HG03439 (cell line): ENCODE measurements around the gene NELL1.

Experiments
- ATAC-seq: cut with Tn5 transposase; IDR thresholded peaks from one replicate; pipeline ENCODE4 v1.9.1; 2021; ENCODE audit warnings: mild to moderate bottlenecking, moderate library complexity; ENCODE audit not compliant: unreplicated experiment

The NELL1 gene

DNA sequence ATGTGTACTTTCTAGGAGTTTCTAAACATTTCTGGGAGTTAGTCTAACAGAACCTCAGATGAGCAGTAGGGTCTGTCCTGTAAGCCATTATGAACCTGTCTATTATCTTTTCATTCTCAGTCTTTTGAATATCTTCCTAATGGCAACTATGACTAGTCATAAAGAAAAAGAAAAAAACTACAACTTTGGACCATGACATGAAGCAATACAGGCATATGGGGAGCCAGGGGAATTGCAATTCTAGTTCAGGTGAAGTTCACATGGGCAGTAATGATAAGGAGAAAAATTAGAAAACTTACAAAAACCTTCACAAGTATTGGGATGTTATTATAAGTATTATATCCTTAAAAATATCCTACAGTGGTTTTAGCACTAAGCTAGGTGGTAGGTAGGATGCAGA, 874.5 kb downstream of the NELL1 start:
- ATAC-seq: no peak

DNA sequence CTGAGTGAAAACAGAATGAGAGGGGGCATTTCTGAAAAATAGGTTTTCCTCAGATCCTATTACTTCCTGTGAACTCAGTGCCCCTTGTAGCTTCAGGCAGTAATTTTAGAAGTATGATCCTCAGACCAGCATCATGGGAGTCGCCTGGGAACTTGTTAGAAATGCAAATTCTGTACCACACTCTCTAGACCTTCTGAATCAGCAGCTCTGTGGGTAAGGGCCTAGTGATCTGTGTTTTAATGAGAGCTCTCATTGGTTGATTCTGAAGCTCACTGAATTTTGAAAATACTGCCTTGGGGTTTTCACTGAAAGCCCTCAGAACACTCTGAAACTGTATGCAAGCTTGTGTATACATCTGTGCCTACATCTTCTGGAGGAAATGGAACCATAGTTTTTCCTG, 876.3 kb downstream of the NELL1 start:
- ATAC-seq: no peak

DNA sequence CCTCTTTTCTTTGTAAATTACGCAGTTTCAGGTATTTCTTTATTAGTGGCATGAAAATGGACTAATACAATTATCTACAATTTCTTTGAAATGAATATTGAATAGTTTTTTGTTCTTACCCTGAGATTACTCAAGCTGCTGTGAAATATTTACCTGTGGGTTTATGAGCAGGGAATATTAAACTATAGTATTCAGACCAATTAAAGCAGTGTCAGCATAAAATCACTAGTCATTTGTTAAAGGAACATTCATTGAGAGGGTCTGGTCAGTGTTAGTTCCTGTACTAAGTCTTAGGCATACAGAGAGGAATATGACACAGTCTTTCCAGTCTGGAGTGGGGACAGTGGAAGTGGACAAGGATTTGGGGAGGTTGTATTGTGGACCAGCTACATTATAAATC, 877.3 kb downstream of the NELL1 start:
- ATAC-seq: no peak

DNA sequence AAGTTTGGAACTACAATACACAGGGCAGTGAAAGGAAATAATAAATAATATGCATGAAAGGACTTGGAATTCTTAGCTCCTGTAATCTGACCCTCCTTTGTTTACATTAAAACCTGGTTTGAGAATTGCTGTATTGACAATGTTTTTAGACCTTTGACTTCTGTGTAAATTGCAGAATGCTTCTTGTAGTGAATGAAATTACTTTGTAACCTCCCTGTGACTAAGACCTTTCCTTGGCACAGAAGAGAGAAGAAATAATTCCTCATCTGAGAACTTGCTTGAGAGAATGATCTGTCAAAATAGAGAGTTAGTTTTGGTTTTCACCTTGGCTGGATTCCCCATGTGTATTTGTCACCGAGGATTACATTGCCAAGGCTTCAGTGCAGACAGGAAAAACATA, 883.5 kb downstream of the NELL1 start:
- ATAC-seq: no peak

DNA sequence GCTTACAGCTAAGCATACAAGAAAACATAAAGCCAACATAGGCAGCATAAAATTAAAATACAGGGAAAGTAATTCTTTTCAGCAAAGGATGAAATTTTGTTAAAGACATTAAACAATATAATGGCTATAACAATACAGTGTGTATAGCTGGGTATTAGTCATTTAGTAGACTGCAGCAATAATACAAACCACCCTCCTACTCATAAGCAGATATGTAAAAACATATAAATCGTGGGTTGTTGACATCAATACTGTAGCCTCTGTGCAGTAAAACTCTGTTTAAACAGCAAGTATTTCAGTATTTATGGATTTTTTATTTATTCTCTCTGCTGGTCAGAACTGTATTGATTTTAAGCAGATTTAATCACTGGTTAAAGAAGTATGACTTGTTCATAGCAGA, 884.4 kb downstream of the NELL1 start:
- no peak for ATAC-seq

DNA sequence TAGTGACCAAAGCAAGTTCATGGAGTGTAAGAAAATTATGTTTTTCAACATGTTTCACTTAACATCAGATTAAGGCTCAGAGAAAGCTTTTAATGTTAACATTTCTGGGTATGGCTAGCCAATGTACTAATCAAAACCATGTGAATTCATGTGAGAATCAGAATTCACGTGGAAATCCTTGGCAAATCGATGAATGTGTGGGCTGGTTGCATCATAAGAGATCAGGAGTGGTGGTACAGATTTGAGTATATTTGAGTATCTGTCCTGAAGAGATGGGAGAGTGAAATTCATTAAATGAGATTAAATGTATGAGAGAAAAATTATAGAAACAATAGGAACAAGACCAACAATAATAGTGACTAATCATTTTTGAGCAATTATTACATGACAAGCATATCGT, 884.9 kb downstream of the NELL1 start:
- ATAC-seq: no peak

DNA sequence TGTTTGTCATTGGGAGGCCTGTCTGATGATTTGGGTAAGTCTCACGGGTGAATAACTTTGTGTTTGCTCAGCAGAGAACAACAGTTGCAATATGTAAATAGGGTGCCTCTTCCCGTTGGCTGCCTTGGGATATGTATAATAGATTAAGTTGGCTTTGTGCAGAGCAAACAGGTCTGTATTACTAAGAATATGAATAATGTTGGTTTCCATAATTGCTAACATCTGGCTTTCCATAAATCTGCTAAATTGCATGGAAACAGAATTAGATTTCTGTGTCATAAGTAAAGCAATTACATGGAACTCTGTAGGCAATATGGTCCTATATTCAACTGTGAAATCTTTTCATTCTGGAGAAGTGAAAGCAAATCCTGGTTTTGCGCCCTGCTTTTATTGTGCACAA, 887.5 kb downstream of the NELL1 start:
- ATAC-seq: no peak

DNA sequence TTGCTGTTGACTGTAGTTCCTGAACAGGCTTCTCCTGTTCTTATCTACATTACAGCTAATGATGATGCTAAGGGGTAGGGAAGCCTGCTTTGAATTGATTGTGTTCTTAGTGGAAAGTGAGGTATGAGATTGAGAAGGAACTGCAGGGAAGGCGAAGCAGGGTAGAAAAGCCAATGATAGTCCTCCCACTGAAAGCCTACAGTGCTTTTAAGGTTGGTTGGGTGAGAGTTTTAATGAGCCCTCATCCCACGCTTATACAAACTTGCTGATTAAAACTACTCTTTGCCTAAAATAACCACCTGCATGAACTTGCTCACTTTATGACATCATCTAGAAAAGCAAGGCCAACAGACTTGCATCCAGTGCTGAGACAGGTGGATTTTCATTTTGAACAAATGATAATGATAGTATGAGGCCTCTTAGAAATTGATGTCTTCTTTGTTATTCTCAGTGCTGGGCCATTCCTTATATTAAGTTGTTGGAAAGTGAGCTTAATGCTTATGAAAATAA, 891.1 kb downstream of the NELL1 start:
- ATAC-seq: no peak

DNA sequence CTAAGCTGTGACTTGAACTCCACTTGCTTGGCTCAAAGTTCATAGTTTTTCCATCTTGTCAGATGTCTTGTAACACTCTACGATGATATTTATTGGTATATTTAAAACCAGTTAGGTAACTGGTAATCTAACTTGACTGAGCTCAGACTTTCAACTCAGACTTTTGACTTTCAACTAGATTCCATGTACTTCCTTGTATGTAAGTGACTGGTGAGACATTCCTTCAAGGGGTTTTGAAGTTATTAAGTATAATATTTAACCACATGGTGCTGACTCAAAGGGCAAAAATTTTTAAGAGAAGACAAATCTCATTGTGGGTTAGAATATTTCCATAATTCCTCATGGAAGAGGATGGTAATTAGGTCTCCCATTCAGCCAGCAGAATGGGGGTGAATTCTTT, 892.2 kb downstream of the NELL1 start:
- ATAC-seq: no peak

DNA sequence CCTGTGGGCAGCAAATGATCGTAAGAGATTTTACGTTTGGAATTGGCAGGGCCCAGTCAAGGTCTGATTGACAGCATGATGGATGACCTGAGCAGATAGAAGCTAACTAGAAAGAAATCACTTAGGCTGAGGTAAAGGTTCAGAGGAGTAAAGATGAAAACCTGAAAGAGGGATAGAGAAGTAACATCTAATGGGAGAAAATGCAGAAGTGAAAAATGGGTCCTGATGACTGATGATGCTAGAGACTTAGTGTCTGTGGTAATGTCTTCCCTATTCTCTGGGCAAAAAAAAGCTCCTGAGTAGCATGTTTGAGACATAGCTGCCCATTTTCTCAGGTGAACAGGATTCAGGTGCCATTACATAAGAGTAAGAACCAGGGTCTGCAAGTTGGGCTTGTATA, 894.7 kb downstream of the NELL1 start:
- no peak for ATAC-seq

DNA sequence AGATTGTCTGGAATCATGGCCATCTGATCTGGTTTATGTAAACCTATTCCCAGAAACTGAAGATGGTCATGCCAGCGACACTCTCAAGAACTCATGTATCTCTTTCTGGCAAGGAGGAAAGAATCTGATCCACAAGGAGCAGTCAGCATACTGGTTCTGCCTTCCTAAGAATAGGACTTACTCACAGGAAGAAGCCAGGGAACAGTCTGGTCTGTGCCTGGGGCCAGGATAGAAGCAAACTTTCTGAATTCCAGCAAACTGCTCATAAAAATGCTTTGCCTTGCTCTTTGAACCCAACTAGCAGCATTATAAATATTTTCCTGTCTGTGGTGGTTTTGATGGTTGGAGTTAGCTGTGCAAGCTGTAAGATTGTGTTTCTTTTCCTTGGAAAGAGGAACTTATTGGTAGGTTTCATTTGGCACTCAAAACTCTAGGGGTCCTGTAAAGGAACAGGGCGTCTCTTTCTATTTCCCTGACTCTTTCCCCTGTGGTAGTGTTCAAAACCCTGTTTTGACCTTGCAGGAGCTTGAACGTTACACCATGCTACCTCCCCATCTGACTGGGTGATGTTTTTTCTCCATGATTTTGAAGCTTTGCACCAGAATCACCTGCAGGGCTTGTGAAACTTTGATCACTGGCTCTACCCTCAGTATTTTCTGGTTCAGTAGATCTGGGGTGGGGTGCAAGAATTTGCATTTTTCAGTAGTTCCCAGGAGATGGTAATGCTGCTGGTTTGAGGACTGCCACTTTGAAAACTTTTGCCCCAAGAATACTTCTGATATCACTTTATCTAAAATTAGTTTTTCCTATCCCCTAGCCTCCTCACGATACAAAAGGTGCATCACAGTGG, 895.7 kb downstream of the NELL1 start:
- no peak for ATAC-seq

DNA sequence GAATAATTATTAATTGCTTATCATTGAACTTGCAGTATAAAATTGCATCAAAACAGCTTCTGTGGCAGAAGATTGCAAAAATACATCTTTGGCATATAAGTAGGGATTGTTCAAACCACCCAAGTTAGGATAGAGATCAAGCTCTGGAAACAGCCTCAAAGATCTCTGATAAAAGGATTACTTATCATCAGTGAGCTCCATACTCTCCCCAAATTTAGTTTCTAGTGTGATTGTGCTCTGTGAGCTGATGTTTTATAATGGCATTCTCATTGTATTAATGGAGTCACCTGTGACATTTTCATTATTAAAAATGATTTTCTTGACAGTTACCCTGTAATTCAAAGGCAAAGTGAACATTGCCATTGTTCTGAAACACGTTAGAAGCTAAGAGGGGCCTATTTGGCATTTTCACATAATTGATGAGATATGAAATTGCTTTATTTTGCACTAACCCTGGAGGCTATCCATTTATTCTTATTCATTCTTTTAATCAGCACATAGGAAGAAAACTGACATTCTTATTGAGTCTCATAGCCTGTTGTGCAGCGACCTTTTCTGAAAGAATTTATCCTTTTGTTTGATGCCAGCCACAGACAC, 897.2 kb downstream of the NELL1 start:
- no peak for ATAC-seq

DNA sequence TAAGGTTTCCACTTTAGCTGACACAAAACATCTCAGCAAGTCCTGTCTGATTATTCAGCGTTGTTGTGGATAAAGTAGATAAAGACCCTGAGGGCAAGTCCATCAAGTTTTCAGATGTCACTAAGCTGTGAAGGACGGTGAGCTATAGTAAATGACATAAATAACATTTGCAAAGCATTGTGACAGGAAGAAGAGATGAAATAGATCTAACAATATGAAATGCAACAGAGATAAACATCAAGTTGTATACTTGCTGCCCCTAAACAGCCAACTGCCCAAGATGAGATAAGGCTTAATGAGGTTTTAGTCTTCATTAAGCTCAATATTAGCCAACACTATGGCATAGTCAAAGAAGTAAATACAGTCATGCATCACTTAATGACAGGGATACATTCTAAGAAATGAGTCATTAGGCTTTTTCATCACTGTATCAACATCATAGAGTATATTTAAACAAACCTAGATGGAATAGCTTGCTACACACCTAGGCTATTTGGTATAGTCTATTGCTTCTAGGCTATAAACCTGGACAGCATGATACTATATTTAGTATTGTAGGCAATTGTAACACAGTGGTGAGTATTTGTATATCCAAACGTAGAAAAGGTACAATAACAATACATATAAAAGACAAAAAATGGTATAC, 898.4 kb downstream of the NELL1 start:
- no peak for ATAC-seq

DNA sequence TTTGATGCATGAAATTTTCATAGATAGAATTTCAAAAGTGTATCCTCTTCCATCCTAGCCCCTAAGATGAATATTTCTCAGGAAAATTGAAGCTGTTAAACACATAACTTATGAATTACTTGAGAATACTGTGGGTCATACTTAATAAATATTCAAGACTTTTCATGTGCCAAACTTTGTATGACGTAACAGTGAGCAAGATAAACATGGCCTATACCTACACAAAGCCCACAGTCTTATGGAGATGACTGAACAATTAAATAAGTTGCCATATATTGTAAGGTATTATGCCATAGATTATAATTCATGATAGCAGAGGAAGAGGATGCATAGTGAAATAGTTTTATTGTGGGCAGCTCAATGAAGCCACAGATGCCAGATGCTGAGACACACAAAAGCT, 902.8 kb downstream of the NELL1 start:
- ATAC-seq: no peak

DNA sequence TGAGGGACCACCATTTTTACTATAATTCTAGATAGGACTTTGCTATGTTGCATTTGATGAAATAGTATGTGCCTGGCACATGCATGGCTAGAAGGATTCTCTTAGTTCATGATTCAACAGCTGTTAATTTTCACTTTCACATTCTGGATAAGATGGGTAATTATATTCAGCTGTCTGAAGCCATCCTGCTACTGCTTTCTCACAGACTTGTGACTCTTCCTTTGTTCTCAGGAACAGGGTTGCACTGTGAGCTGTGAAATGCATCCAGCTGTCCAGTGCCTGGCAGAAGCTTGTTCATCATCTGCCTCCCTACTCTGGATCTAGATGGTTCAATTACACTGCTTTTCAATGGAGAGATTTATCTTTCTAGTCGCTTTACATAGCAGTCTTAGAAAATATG, 913.4 kb downstream of the NELL1 start:
- ATAC-seq: no peak

DNA sequence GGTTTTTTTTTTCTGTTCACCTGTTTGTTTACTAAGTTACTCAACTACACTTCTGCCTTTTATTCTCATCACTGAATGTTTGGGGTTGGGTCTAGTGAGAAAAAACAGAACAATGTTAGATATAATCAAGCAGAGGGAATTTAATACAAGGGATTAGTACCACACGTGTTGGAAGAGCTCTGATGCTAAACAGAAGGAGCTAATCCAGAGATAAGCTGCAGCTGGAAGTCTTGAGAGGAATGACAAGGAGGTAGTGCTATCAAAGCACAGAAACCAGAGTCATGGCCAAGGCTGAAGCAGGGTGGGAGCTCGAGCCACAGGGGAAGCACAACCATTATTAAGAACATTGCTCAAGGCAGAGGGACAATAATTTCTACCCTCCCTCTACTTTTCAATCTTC, 919.4 kb downstream of the NELL1 start:
- no peak for ATAC-seq

DNA sequence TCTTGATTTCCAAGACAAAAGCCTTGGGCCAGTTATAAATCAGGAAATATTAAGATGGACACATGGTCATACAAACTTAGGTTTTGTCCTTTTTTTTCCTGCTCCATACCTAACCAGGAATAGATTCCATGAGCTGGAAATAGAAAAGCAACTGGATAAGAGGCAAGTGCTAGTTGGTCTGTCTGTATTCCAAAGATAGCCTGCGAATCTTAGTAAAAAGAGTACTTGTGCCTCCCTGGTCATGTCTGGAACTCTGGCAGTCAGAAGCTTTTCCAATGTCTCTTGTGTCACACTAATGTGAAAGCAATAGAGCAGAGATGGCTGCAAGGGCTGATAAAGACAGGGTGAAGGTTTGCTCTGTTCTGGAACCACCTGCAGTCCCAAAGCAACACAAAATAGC, 933.3 kb downstream of the NELL1 start:
- ATAC-seq: no peak

DNA sequence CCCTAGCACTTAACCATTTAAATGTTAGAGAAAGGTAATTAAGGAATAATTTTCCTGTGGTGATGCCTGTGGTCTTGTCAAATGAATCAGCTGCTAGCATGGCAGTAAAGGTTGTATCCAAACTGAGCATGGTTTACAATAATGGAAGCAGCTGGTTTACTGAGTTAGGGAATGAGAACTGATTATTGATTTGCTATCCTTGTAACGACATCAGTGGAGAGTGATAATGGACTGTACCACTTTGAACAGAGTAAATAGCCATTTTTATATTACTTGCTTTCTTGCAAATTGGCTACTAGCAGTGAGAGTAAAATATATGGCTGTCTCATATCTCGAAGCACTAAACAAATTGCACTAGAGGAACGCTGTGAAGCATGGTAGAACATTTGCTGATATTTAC, 934.5 kb downstream of the NELL1 start:
- ATAC-seq: no peak

DNA sequence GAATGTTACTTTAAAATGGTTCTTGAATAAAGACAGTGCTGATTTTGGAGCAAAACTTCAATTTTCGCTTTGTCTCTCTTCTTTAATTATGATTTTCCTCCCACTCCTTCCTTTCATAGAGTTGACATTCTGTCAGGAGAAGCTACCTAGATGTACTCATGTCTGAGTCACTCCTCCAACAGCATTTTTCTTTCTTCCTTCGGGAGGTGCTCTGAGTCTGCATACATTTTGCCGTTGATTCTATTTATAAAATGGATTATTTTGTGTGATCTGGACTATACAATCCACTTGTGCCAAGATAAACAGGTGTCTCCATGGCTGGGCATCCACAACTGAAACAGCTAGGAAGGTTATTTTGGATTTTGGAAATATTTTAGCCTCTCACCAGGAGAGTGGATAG, 935.2 kb downstream of the NELL1 start:
- no peak for ATAC-seq

DNA sequence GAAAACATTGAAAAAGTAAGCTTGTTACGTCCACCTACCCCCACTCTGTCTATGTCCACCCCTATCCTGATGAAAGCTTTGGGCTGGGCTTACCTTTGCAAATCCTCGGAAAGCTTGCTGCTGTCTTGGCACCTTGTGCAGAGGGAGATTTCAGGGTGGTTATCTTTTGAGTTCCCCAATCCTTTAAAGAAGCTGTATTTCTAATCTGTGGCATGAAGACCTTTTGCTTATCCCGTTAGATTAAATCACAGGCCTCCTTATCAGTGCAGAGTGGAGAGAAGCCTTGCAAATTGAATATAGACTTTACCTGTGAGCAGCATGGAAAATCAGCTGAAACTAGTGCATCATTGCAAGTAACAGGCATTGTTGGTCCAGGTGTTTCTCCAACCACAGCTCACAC, 942.9 kb downstream of the NELL1 start:
- no peak for ATAC-seq

DNA sequence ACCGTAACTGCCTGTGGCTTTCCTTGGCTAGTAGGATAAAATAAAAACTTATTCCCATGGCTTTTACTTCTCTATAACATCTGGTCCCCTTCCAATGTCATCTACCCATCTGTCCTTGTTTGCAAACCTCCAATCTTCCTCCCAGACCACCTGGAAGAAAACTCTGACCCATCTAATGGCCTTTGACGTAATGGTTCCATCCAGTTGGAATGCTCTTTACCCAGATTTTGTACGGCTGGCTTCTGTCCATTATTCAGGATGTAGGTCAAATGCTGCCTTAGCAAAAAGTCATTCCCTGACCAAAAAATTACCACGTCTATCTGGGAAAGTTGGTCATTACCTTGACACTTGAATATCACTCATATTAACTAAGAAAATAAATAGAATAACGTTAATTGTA, 945.6 kb downstream of the NELL1 start:
- no peak for ATAC-seq

DNA sequence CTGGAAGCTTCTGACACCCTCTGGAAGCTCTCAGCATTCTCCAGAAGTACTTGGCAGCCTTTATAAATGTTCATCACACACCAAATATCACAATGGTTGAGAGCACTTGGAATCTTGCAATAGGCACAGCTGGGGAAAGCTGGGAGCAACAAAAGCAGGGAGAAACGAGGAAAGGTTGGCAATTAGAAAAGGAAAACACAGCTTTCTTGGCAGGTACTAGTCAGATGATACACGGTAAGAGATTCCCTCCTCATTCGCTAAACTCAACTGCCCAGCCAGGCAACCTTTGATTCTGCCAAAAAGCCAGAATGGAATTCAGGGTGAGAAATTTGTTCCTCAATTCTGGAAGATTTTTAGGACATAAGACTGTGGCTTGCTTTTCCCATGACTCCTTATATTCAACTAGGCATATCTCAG, 946.6 kb downstream of the NELL1 start:
- ATAC-seq: no peak
